Measurements from ENCODE around the gene RETSAT.
"Not testable (repeated sequence)": the region's sequence is repeated elsewhere in the genome, so short reads cannot be mapped to it uniquely, and the experiment has no call there.

Gene RETSAT

GRCh38 chr2:85354286-85355072 lies at the start of gene RETSAT, which contains the start of gene ELMOD3:
Gene RETSAT, minus strand, starts transcription at chr2:85354528. Its CDS starts 21 bp downstream, at chr2:85354507.
Gene ELMOD3, plus strand, starts transcription at chr2:85354769. Its CDS starts 2,430 bp downstream, at chr2:85357199.
- peak; percentile 98 for DNase-seq

DNA sequence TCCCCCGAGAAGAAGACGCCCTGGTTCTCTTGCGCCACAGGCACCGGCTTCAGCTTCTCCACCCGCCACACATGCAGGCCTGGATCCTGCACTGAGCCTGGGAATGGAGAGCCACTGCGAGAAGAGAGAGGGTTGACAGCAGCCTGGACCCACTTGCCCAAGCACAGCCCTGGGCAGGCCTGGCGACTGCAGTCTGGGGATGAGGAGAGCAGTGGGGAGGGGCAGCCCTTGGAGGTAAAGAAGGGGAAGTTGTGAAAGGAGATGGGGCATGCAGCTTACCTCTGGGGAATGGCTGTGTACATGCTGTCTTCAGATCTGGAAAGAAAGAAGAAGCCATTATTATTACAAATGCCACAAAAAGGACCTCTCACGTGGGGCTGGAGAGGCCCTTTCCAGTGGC lies 47.5 kb upstream of the RETSAT start:
- DNase-seq, result no peak

GRCh38 chr2:85401464-85401805 lies 47.1 kb upstream of the RETSAT start:
- no peak for DNase-seq

GRCh38 chr2:85400541-85401463 lies 46.5 kb upstream of the RETSAT start:
- DNase-seq, result peak; percentile 97

DNA sequence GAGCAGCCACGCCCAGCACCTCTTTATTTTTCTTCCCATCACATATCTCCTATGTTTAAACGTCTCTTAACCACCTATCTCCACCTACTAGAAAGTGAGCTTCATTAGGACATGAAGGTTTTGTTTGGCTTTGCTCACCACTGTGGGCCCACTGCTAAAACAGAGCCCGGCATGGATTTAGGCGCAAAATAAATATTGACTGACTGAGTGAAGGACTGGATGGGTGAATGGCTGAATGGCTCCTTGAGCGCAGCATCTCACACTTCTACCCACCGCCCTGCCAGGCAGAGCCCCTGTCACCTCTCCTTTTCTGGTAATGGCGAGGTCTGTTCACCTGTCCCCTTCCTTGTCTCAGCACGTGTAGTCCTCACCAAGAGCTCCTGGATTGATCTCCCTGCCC lies 45.7 kb upstream of the RETSAT start:
- no peak for DNase-seq

DNA sequence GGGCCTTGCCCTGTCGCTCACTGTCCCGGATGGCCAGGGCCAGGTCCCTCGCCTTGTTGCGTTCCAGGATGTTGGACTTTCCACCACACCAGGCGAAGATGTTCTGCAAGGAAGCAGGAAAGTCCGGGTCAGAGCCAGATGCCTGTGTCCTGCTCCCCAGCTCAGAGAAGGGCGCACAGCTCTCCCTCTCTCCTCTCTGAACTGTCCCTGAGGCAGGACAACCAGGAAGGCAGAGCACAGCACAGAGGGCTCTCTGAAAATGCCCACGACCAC lies 44.8 kb upstream of the RETSAT start:
- DNase-seq, result no peak

DNA sequence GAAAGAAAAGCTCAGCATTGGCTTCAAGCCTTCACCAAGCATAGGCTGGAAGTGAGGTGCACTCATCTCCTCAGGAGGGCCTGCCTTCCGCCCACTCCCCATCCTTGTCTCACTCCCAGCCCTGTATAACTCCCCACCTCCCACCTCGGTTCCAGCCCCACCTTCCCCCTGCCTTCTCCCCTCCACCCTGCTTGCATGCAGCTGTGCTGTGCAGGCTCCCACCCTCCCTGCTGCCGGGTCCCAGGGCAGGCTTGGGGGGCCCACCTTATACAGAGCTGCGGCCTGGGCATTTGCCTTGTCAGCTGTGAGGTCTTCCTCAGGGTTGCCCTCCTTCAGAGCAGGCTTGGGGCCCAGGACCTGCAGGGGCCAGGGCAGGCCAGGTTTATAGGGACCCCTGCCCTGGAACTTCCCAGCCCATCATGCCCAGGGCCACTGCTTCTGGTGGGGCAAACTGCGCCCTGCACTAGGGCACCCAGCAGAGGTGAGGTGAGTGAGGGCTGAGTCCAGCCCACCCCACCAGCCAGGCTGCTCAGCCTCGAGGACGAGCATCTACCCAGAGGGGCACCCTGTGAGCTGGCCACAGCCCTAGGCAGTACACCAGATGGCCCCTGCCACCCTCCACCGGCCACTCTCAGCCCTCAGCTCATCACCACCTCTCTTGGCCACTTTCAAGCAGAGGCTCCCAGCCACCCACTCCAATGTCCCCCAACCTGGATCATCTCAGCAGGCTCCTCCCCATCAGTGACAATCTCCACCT lies 44.3 kb upstream of the RETSAT start:
- no peak for DNase-seq

- DNase-seq, result no peak
These were observed 43.6 kb upstream of the RETSAT start for GRCh38 chr2:85397925-85398331.

GRCh38 chr2:85396531-85397470 lies 42.5 kb upstream of the RETSAT start:
- DNase-seq, result no peak

DNA sequence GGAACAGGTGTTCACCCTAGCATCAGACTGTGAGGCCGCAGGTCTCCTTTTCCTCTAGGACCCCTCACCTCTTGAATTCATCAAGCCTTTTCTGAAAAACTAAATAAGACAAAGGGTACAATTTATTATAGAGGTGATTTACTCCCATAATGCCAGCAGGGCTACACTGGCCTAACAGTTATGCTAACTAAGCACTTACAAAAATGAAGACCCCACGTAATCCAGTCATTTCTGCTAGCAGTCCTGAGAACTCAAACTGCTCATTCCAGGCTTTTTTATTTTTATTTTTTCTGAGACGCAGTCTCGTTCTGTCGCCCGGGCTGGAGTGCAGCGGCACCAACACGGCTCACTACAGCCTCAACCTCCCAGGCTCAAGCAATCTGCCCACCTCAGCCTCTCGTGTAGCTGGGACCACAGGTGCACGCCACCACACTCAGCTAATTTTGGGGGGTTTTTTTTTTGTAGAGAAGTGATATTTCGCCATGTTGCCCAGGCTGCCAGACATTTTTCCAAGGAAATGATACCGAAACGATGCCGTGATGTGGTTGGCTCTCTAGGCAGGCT lies 41.7 kb upstream of the RETSAT start:
- DNase-seq, result no peak

DNA sequence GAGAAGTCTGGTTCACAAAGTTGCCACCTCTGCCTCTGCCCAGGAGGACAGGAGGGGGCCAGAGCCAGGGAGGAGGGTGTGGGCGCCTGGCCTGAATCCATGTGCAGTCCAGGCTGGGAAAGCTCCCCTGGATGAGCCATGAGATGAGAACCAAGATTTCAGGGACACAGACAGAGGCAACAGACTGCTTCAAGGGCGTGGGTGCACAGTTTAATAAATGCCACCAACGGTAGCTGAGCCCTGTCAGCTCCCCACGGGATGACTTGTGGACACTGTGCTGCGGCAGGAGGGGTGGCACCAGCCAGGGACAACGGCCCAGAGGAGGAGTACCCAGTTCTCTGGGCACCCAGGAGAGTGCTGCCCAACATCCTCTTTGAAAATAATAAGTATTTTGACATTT lies 40.6 kb upstream of the RETSAT start:
- DNase-seq, result no peak

GRCh38 chr2:85394261-85394681 lies 39.9 kb upstream of the RETSAT start:
- DNase-seq, result peak; percentile 63

DNA sequence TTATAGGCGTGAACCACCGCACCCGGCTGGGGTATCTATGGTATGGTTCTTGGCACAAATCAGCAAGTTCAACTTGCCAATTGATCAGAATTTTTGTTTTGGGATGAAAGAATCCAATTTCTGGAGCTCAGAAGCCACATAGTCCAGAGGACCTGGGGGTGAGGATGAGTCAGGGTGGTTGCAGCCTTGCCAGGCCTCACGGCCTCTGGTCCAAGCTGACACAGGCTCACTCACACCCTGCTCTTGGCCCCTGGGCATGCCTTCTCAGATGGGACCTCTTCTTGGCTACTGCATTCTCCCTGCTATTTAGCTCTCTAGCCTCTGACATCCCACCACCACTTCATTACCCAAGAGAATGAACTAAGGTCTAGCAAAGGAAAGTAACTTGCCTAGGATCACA lies 39.5 kb upstream of the RETSAT start:
- DNase-seq, result no peak

DNA sequence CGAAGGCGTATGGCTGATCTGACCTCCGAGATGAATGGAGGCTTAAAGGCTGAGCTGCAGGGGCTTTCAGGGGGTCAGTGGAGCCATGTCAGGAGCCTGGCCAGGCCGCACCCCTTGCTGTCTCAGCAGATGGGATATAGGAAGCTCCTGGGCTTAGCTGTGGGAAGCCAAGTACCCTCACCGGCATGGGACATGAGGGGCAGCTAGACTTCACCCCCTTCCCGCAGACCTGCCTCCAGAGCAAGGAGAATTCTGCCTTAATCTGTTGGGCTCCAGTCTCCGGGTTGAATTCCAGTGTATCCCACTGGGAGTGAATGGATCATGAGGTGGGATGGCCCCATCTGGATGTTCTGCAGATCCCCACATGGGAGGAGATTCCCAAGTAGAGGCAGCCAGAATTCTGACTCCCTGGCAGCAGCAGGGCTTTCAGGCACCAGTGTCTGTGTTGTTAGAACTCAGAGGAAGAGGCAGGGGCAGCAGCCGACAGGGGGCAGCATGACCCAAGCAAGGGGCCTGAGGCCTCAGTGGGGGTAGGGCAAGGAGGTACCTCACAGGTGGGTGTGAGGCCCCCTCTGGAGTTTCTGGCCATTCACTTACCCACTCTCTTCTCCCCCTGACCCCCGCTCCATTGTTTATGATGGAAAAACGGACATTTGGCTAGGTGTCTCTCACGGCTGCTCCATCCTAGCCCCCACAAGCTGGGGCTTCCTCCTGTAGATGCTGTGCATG lies 36.8 kb upstream of the RETSAT start:
- no peak for DNase-seq

- DNase-seq, result no peak
These were observed 34.7 kb upstream of the RETSAT start for GRCh38 chr2:85388878-85389538.

GRCh38 chr2:85387754-85388153 lies 33.4 kb upstream of the RETSAT start:
- DNase-seq, result no peak

GRCh38 chr2:85385746-85386145 lies 31.4 kb upstream of the RETSAT start:
- no peak for DNase-seq

- no peak for DNase-seq
These were observed 29.5 kb upstream of the RETSAT start for GRCh38 chr2:85383850-85384249.

DNA sequence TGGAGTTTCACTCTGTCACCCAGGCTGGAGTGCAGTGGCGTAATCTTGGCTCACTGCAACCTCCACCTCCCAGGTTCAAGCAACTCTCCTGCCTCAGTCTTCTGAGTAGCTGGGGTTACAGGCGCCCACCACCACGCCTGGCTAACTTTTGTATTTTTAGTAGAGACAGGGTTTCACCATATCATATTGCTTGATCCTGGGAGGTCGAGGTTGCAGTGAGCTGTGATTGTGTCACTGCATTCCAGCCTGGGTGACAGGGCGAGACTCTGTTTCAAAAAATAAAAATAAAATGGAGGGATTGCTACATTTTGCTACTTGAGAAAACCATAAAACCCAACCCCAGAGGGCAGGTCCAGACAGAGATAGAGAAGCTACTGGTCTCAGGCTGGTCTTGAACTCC lies 28.8 kb upstream of the RETSAT start:
- not testable (repeated sequence) for DNase-seq

DNA sequence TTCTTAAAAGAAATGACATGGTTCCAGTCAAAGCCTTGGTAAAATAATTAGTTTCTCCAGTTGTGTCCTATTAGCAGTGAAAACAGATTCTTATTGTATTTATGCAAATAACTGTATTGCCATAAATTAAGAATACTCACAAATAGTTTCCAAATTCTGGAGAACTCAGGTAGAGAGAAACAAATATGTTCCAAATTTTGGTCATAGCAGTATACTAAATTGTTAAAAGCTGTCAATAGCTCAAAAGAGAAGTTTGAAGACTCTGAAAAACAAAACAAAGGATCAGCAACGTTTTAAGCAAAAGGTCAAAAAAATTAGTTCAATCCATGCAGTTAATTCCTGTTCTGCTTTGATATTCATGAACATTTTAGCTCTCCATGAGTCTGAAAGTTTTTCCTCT lies 25.7 kb upstream of the RETSAT start:
- no peak for DNase-seq

DNA sequence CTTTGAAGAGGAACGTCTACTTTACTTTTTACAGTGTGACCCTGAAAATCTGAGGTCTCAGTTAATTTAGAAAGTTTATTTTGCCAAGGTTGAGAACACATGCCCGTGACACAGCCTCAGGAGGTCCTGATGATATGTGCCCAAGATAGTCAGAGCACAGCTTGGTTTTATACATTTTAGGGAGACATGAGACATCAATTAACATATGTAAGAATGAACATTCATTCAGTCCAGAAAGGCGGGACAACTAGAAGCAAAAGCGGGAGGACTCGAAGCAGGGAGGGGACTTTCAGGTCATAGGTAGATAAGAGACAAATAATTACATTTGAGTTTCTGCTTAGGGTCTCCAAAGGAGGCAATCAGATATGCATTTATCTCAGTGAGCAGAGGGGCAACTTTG lies 23.9 kb upstream of the RETSAT start:
- no peak for DNase-seq

Data from NCI-H446 treated with DMSO at 0.1 percent for 48 hours (cell line).